DMS 273 treated with DMSO at 0.1 percent for 48 hours (cell line): ENCODE results near the gene METTL25B.
"Not testable (repeated sequence)": the region's sequence is repeated elsewhere in the genome, so short reads cannot be mapped to it uniquely, and the experiment has no call there.

ENCODE experiments used
- DNase-seq: peaks from one replicate; lab custom pipeline; 2025; lab: John Stamatoyannopoulos, UW

METTL25B gene

GRCh38 chr1:156748670-156749418, 20.6 kb downstream of the METTL25B start:
- no peak for DNase-seq

GRCh38 chr1:156749419-156750118, 21.3 kb downstream of the METTL25B start:
- no peak for DNase-seq

- no peak for DNase-seq
These were observed 22.0 kb downstream of the METTL25B start for GRCh38 chr1:156750191-156750672.

GRCh38 chr1:156750711-156751450, 22.6 kb downstream of the METTL25B start:
- no peak for DNase-seq

- DNase-seq, result no peak
These were observed 23.1 kb downstream of the METTL25B start, which contains the start of gene HDGF for GRCh38 chr1:156751451-156751756. Gene HDGF (minus strand): TSS chr1:156751675. CDS start chr1:156751429, 246 bp downstream.

- peak; percentile 81 for DNase-seq
These were observed 23.6 kb downstream of the METTL25B start for GRCh38 chr1:156751757-156752481.

- DNase-seq, result no peak
These were observed 24.7 kb downstream of the METTL25B start for GRCh38 chr1:156752843-156753482.

GRCh38 chr1:156754219-156754618, 25.9 kb downstream of the METTL25B start:
- DNase-seq, result peak; percentile 56

GRCh38 chr1:156755527-156755950, 27.3 kb downstream of the METTL25B start:
- no peak for DNase-seq

GRCh38 chr1:156756355-156756754, 28.1 kb downstream of the METTL25B start:
- no peak for DNase-seq

- DNase-seq, result not testable (repeated sequence)
These were observed 29.4 kb downstream of the METTL25B start for GRCh38 chr1:156757572-156758253.

GRCh38 chr1:156760092-156760795, 32.0 kb downstream of the METTL25B start:
- peak; percentile 41 for DNase-seq

GRCh38 chr1:156760796-156761104, 32.5 kb downstream of the METTL25B start:
- no peak for DNase-seq

- not testable (repeated sequence) for DNase-seq
These were observed 36.9 kb downstream of the METTL25B start for GRCh38 chr1:156765136-156765535.

GRCh38 chr1:156765666-156766065, 37.4 kb downstream of the METTL25B start:
- DNase-seq, result no peak

GRCh38 chr1:156766298-156767100, 38.2 kb downstream of the METTL25B start:
- no peak for DNase-seq

- DNase-seq, result peak; percentile 99
These were observed 39.0 kb downstream of the METTL25B start, which contains the start of gene PRCC for GRCh38 chr1:156767101-156767878. Gene PRCC (plus strand): TSS chr1:156767535. CDS start chr1:156767772, 237 bp downstream.

GRCh38 chr1:156767879-156768604, 39.8 kb downstream of the METTL25B start:
- DNase-seq, result no peak
